ENCODE results near the gene HDAC9.

GRCh38 chr7:18579698-18580097, 84.1 kb downstream of the HDAC9 start:
- TF ChIP-seq TAF1 (IDR thresholded peaks at IDR 0.05; ENCODE audit: borderline replicate concordance, low read depth, low read length): no peak
- TF ChIP-seq POLR2A (IDR thresholded peaks at IDR 0.05; ENCODE audit: low read depth, low read length): no peak
- no peak for TF ChIP-seq POLR2AphosphoS5 (IDR thresholded peaks at IDR 0.05; ENCODE audit: low read depth, low read length)

All from GM12892 (cell line).